GM18861 (cell line): Measurements from ENCODE around the gene EGLN2.
"Not testable (repeated sequence)": the region's sequence is repeated elsewhere in the genome, so short reads cannot be mapped to it uniquely, and the experiment has no call there.

ENCODE experiments used
- ATAC-seq: cut with Tn5 transposase; IDR thresholded peaks from one replicate; pipeline ENCODE4 v1.9.1; 2021; ENCODE audit not compliant: unreplicated experiment

Gene EGLN2

DNA sequence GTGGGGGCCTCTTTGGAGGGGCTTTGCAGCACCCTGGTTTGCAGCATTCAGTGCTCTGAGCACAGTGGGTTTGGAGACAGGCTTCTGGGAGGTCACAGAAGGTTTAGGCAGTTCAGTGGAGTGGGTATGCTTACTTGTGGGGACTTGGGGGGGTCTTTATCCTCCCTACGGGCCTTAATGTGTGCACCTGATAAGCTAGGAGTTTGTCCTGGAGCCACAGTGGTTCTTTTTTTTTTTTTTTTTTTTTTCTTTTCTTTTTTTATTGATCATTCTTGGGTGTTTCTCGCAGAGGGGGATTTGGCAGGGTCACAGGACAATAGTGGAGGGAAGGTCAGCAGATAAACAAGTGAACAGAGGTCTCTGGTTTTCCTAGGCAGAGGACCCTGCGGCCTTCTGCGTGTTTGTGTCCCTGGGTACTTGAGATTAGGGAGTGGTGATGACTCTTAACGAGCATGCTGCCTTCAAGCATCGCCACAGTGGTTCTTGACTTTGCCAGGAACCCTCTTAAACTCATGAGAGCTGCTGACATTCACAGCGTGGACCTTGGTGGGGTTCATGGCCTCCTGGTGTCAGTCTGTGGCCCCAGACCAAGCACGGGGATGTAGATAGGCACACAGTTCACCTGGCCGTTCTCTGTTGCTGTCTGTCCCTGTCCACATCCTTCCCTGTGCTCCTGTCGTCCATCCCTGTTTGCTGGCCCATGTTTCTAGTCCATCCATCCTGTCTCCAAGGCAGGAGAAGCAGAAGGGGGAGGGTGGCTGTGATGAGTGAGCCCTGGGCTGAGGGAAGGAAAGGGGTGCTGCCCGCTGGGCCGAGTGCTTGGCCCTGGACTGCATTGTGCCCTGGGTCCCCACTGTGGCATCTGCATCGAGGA lies 2.7 kb downstream of the EGLN2 start:
- no peak for ATAC-seq

DNA sequence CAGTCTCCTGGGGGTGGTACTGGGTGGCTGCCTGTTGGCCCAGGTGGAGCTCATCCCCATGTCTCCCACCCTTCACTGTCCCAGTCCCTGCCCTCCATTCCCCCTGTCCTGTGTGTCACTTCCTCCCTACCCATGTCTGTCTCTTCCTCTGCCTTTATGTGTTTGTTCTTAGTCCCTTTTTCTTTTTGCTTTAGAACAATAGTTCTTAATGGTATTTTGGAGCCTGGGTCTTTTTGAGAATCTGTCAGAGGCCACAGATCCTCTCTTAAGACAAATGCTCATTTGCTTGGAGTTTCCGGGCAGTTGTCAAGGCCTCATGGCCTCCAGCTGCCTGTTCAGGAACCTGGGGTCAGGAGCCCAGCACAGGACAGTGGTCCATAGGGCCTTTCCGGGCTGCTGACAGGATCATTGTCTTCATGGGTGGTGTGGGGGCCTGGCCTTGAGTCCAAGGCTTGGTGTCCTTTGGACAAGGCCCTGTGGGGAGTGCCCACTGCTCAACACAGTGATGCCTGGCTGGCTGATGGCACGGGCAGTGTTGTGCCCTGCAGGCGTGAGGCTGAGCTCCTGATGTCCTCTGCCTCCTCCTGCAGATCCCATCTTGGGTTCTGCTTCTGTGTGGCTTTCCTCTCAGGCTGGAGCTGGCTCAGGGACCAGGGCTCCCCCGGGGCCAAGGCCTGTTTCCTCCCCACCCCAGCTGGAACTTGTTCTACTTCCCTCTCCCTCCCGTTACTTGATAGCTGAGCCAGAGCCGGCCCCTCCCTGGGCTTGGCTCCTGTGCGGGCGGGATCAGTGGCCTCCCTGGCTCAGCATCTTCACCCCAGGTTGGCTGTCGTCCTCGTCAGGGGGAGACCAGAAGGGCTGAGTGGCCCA lies 3.5 kb downstream of the EGLN2 start:
- no peak for ATAC-seq

DNA sequence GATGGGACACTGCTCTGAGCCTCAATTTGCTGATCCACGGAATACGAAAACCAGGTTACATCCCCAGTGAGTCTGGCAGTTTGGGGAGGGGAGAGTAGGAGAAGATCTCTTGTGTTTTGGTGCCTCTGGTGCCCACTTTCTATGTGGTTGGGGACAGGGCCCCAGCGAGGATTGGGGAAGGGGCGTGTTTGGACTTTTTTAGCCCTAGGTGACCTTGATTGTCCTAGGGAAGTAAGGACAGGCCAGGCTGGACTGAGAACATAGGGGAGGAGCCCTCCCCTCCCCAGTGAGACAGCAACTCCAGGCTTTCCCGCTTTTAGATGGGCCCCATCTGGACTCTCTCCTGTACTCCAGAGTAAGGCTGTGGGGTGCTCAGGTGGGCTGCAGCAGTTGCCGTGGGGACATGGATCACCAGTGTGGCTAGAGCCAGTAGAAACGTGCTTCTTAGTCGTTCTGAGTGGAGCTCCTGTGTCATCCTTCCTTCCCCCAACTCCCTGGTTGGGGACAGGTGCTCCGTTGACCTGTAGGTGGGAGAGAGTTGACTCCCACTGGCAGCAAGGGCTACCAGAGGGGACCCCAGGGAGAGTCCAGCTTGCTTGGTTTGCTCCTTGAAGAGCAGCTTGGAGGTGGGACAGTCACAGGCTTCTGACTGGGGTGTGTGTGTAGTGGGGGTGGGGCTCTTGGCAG lies 4.3 kb downstream of the EGLN2 start:
- no peak for ATAC-seq

DNA sequence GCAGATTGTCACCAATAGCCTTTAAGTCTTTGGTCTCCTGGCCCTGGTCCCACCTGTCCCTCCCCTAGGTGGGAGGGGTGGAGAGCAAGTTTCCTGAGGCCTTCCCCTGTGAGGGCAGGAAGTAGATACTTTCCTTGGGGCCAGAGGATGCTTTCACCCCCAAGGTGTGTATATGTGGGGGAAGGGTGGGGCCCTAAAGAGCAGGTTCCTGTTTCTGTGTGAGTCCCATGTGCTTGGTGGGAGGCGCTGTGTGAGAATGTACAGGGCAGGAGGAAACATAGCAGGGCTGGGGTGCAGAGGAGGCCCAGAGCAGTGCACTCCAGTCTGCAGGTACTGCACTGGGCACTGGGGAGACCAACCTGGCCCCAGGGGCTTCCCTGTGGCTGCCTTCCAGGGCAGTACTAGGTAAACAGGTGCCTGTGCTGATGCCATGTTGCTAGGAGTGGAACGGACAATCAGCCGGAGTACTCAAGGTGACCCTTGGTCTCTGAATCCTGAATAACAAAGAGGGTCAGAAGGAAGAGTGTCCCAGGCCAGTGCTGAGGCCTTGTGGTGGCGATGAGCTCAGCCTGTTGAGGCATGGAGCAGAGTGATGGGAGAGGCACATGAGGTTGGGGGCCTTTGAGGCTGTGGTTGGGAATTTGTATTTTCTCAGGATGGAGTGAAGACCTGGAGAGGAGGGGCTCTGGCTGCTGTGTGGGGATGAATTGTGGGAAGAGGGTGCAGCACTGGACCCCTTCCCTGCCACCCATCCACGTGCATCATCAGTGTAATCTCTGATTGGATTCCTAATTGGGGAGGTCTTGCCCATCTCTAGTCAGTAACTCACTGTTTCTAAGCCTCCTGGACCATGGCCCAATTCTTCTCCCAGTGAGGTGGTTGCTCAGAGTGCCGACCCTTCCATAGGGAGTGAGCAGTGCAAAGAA lies 5.1 kb downstream of the EGLN2 start:
- ATAC-seq = no peak

DNA sequence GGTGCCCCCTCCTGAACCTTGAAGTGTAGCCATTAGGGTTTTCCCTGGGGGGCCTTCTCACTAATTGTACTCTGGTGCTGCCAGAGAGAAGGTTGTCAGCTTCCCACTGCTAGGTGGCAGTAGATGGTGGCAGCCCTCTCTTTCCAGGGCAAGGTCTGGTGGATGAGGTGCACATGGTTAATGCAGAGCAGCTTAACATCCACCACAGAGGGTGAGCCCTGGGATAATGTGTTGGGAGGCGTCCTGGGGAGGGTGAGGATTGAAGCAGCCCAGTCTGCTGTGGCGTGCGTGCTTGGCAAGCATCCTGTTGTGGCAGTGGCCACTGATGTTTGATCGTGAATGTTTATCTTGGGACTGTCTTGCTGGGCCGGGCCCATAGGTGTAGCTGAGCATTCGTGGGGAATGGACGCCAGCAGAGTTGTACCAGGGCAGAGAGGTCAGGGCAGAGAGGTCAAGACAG lies 5.8 kb downstream of the EGLN2 start:
- ATAC-seq = no peak

DNA sequence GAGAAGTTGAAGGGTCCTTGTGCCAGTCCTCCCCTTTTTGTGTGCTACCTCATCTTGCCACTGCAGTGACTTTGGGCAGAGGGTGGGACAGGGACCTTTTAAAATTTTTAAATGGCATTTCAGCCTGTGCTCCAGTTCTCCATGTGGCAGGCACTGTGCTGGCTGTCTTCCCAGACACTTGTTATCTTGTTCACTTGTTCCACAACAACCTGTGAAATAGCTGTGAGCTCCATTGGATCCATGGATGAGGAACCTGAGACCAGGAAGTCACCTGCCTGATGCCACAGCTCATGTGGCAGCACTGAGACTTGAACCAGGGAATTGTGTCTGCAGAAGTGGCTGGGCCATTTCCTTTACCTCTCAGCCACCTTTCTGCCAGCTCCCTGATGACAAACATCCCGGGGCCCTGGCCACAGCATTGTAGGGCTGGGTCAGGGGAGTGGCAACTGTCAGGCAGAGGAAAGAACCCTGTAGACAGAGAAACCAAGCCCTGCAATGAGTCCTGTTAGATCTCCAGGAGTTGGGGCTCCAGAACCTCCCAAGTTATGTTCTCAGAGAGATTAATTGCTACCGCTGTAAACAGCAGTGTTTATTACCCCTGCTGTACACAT lies 6.4 kb downstream of the EGLN2 start:
- ATAC-seq = no peak

DNA sequence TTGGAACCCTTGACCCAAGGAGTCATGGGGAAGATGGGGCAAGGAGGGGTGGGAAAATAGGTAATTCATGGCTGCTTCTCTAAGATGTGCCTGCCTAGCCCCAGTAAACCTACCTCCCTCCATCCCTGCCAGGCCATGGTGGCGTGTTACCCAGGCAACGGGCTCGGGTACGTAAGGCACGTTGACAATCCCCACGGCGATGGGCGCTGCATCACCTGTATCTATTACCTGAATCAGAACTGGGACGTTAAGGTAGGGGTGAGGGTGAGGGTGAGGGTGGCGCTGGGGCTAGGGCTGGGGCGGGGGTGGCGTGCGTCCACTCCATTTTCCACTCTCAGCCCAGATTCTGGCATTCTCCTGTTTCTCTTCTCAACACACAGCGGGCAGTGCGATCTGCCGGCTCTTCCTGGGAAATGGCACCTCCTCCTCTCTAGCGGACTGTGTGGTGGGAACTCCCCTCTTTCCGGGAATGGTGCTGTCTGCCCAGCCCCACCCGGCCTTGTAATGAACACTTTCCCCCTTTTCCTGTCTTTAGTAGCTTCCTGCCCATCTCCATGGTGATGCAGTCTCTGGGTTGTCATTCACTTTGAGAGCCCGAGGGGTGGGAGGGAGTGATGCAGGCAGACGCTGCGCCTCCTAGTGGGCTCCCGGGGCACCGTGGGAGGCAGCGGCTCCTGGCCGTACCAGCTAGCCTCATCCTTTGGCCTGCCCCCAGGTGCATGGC lies 7.6 kb downstream of the EGLN2 start:
- ATAC-seq = no peak

DNA sequence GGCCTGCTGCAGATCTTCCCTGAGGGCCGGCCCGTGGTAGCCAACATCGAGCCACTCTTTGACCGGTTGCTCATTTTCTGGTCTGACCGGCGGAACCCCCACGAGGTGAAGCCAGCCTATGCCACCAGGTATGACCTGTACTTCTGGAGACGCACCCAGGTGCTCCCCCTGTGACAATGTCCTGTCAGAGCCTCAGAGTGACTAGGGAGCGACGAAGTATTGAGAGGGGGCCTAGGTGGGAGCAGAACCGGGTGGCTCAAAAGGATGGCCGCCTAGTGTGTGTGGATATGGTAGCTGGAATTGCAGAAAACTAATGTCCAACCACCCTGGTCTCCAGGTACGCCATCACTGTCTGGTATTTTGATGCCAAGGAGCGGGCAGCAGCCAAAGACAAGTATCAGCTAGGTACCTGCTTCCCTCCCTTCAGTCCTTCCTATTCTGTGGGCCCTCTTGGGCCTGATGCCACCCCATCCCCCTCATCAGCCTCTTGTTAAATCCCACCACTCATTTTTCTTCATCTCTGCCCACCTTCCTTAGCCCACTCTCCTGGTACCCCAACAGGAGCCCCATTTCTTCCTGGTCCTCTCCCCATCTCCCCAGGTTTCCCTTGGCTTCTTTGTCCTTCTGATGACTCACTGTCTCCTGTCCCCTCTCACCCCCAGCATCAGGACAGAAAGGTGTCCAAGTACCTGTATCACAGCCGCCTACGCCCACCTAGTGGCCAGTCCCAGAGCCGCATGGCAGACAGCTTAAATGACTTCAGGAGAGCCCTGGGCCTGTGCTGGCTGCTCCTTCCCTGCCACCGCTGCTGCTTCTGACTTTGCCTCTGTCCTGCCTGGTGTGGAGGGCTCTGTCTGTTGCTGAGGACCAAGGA lies 8.4 kb downstream of the EGLN2 start:
- no peak for ATAC-seq

DNA sequence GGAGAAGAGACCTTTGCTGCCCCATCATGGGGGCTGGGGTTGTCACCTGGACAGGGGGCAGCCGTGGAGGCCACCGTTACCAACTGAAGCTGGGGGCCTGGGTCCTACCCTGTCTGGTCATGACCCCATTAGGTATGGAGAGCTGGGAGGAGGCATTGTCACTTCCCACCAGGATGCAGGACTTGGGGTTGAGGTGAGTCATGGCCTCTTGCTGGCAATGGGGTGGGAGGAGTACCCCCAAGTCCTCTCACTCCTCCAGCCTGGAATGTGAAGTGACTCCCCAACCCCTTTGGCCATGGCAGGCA lies 9.0 kb downstream of the EGLN2 start:
- no peak for ATAC-seq

DNA sequence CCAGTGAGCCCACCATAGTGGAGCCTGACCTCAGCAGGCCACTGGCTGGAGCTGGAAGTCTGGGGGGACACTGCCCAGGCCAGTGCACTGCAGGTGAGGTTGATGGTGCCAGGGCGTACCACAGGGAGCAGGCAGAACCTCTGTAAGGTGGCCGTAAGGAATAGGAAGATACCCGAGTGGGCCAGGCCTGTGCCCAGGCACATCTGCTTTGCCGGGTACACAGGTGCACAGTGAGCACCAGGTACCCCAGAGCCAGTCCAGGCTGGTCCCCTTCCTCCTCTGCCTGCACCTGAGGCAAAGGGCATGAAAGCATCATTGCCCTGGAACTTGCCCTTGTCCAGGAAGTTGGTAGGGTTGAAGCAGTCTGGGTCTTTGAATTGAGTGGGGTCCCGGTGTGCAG lies 9.5 kb downstream of the EGLN2 start:
- ATAC-seq = no peak

DNA sequence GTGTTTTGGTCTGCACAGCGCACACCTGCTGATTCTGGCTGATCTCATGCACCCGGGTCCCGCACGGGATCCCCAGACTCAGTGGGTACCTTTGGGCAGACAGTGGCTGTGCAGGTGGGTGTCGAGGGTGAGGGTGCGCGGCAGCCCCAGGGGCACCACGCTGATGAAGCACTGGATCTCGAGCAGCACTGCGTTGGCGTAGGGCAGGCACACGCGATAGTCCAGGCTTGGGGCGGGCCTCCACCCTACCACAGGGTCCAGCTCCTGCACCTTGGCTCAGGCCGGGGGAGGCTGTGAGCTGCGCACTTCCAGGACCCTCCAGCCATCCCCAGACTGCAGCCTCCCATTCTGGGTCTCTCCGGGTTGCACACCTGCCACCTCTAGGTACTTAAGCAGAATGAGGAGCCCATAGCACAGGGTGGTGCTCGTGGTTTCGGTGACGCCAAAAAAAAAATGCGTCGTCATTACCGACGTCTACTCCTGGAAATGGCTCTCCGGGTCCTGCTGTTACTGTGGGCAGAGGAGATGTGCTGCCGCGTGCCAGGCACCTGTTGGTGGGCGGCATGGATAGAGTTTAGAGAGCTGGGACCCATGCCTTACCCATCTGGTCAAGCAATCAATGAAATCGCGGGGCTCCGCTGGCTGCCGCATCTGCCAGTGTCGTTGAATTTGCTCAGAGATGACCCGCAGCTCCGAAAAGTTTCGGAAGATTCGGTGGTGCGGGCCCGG lies 10.5 kb downstream of the EGLN2 start:
- ATAC-seq = no peak

DNA sequence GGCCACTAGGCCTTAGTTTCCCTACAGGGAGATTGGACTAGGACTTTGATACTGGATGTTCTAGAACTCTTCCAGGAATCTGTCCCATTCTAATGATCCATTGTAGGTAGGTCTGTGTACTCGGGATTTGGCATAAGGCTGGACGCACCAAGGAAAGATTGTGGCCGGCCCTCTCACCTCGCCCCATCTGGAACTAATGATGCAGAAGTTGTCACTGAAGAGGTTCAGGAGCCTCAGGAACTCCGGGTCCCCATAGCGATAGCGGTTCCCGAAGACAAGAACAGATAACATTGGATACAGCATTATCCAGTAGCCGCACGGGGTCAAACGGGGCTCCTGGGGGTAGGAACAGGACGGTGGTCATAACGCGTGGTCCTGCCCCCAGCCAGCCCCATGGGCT lies 11.2 kb downstream of the EGLN2 start:
- no peak for ATAC-seq

DNA sequence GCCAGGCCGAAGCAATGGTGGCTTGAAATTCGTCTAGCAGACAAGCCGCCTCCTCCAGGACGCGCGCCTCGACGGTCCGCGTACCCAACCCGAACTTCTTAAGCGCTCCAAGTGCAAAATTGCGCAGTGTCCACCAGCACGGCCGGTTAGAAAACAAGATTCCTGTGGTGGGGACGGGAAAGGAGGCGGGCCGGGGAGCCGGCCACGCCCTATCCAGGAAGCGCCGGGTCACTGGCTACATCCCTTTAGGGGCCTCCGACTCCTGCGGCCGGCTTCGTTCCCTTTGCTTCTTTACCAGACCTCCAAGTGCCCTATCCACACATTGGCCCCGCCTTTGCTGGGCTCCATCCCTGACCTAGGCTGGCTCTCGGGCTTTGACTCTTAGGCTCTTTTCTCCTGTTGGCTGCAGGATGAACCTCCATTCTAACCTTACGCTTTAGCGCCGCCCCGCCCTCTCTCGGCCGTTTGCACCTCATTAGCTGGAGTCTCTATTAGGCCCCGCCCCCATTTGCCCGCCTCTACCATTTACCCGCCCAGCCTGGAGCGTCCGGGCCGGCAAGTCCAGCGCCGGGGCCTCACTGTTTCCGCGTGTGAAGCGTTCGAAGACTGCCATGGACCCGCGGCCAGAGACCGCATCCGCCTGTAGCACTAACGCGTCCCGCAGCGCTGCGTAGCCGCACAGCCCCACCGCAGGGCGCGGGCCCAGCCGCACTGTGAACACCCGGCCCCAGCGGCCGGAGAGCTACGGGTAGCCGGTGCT lies 11.8 kb downstream of the EGLN2 start:
- not testable (repeated sequence) for ATAC-seq

DNA sequence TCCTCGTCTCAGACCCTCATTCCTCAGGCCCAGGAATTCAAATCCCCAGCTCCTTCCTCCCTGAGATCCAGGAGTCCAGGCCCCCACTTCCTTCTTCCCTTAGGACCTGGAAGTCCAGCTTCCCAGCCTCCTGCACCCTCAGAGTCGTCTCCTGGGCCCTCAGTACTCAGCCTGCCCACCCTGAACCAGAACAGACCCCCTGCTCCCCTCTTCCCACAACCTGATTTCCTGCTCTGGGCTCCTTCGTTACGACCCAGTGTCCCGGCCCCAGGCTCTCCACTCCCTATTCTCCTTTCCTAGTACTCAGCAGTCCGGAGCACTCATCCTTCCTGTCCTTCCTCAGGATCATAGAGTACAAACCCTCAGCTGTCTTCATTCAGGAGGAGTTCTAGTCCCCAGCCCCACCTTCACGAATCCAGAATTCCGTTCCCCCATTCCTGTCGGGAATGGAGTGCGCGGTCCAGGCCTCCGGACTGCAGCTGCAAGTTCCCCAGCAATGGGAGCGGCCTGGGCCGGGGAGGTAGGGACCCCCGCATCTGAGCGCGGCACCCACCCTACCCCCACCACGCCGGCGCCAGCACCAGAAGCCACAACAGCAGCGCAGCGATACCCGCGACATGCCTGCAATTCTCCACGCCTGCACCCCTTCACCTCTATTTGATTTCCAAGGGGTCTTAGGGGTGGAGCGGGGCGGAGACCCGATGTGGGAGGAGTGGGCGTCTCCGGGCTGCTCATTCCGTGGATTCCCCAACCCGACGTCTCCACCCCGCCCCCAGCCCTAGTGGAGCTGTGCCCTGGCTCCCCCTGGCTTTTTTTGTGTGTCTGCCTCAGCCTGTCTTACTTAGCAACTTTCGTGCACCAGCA lies 12.7 kb downstream of the EGLN2 start:
- ATAC-seq = no peak

DNA sequence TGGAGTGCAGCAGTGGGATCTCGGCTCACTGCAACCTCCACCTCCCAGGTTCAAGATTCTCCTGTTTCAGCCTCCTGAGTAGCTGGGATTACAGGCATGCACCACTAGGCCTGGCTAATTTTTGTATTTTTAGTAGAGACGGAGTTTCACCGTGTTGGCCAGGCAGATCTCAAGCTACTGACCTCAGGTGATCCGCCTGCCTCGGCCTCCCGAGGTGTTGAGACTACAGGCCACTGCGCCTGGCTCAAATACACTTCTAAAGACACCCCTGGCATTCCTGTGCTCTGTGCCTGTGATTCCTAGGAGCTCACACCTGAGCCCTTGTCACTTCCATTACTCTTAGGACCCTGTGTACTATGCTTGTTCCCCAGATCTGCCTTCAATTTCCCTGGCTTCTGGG lies 13.6 kb downstream of the EGLN2 start:
- ATAC-seq = not testable (repeated sequence)

DNA sequence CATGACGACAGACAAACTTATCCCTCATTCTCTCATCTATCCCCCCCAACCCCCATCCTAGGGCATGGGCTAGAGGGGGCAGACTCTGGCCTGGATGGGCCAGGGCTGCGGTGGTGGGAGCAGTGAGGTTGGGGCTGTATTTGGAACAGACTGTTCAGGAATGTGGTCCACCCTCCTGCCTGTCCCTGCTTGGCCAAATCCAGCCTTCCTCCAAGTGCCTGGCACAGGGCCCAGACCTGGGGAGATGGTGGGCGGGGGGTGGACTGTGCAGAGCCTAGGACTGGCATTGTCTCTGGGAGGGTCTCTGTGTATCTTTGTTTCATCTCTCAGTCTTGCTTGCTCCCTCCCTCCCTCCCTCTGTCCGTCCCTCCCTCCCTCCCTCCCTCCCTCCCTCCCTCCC lies 14.2 kb downstream of the EGLN2 start:
- no peak for ATAC-seq
